Measurements from ENCODE around the gene DOCK1. TPM values are rescaled to one million over a fixed set of nuclear protein-coding genes. Genes with fewer than 3 reads are reported as not detected.

The DOCK1 gene
- total and polyA plus RNA-seq, 2 donors from 2014 or later: 15.8 to 81.7 TPM

GRCh38 chr10:126959431-126959830 lies 54.2 kb downstream of the DOCK1 start:
- no peaks in the 10 kb centered on the region for H3K9me3 ChIP-seq (ENCODE audit: control insufficient read depth in 2 of 3, insufficient read depth in 1 of 3, low read length in 3 of 3)
- DNase-seq (no peak), FAIRE-seq (no peak)
- peaks cover 0 to 12% (median 0%) of the 10 kb centered on the region in 3 donors for H3K4me1 ChIP-seq (ENCODE audit: control insufficient read depth in 2 of 3, insufficient read depth in 2 of 3, low read depth in 1 of 3, low read length in 3 of 3)
- no peak overlapping the region for H3K27ac ChIP-seq (ENCODE audit: low read depth in 2 of 2, low read length in 2 of 2)
- no peaks in the 10 kb centered on the region for H3K27me3 ChIP-seq (ENCODE audit: control insufficient read depth, insufficient read depth, low read length)
- no peak overlapping the region for H3K9ac ChIP-seq (ENCODE audit: low read length in 3 of 3)
- no peak overlapping the region for H3K4me3 ChIP-seq (ENCODE audit: low read length in 3 of 3)
- intact Hi-C loops (cut with DNase I): no loop called here
- TF ChIP-seq CTCF (IDR thresholded peaks at IDR 0.05; ENCODE audit: borderline replicate concordance, extremely low read depth, insufficient read depth): no peak
- no peaks in the 10 kb centered on the region for H3K36me3 ChIP-seq (ENCODE audit: control insufficient read depth in 2 of 3, insufficient read depth in 3 of 3, low read length in 3 of 3)

- intact Hi-C loops (cut with DNase I): no loop called here
- Histone ChIP-seq H3K9me3 (ENCODE audit: control insufficient read depth in 2 of 3, insufficient read depth in 1 of 3, low read length in 3 of 3) (no peaks in the 10 kb centered on the region), H3K36me3 (ENCODE audit: control insufficient read depth in 2 of 3, insufficient read depth in 3 of 3, low read length in 3 of 3) (no peaks in the 10 kb centered on the region), H3K27me3 (ENCODE audit: control insufficient read depth, insufficient read depth, low read length) (no peaks in the 10 kb centered on the region), H3K9ac (ENCODE audit: low read length in 3 of 3) (no peak overlapping the region), H3K4me3 (ENCODE audit: low read length in 3 of 3) (no peak overlapping the region), H3K4me1 (ENCODE audit: control insufficient read depth in 2 of 3, insufficient read depth in 2 of 3, low read depth in 1 of 3, low read length in 3 of 3) (peaks cover 0 to 12% (median 0%) of the 10 kb centered on the region in 3 donors), H3K27ac (ENCODE audit: low read depth in 2 of 2, low read length in 2 of 2) (no peak overlapping the region)
- no peak for TF ChIP-seq CTCF (IDR thresholded peaks at IDR 0.05; ENCODE audit: borderline replicate concordance, extremely low read depth, insufficient read depth)
- no peak for DNase-seq
- no peak for FAIRE-seq
These were observed 54.9 kb downstream of the DOCK1 start for GRCh38 chr10:126959906-126960685.

- no peaks in the 10 kb centered on the region for H3K36me3 ChIP-seq (ENCODE audit: control insufficient read depth in 2 of 3, insufficient read depth in 3 of 3, low read length in 3 of 3)
- H3K9me3 ChIP-seq (ENCODE audit: control insufficient read depth in 2 of 3, insufficient read depth in 1 of 3, low read length in 3 of 3): no peaks in the 10 kb centered on the region
- H3K27me3 ChIP-seq (ENCODE audit: control insufficient read depth, insufficient read depth, low read length): no peaks in the 10 kb centered on the region
- no peak for TF ChIP-seq CTCF (IDR thresholded peaks at IDR 0.05; ENCODE audit: borderline replicate concordance, extremely low read depth, insufficient read depth)
- FAIRE-seq: no peak
- H3K4me3 ChIP-seq (ENCODE audit: low read length in 3 of 3): no peak overlapping the region
- intact Hi-C loops (cut with DNase I): no loop called here
- no peak overlapping the region for H3K9ac ChIP-seq (ENCODE audit: low read length in 3 of 3)
- peaks cover 0 to 4% (median 0%) of the 10 kb centered on the region in 3 donors for H3K4me1 ChIP-seq (ENCODE audit: control insufficient read depth in 2 of 3, insufficient read depth in 2 of 3, low read depth in 1 of 3, low read length in 3 of 3)
- H3K27ac ChIP-seq (ENCODE audit: low read depth in 2 of 2, low read length in 2 of 2): no peak overlapping the region
- no peak for DNase-seq
These were observed 58.1 kb downstream of the DOCK1 start for GRCh38 chr10:126963354-126963753.
